Measurements from ENCODE around the gene NEGR1. TPM values are rescaled to one million over a fixed set of nuclear protein-coding genes. Genes with fewer than 3 reads are reported as not detected.

Gene NEGR1
- total and polyA plus RNA-seq, 9 of the 15 experiments (the other 6 are each of a cell fraction or from before 2014, with no cell fraction given): not detected

- no peak for ATAC-seq
- H3K4me3 ChIP-seq: no peak overlapping the region
- no peaks in the 10 kb centered on the region for H3K79me2 ChIP-seq (ENCODE audit: control insufficient read depth, insufficient read depth, low read length)
- no peaks in the 10 kb centered on the region for H3K9me1 ChIP-seq (ENCODE audit: control insufficient read depth, insufficient read depth, low read length)
- DNase-seq (ENCODE audit: extremely low read depth in 1 of 4, low spot score in 3 of 4): no peak
- ChIA-PET CTCF (ENCODE audit: low intra/inter-chr PET ratio) (no interaction called here), POLR2A (no interaction called here)
- H3K27ac ChIP-seq (ENCODE audit: extremely low read depth, low read depth, low read length): no peak overlapping the region
- intact Hi-C loops (cut with micrococcal nuclease) (no loop called here), in situ Hi-C loops (cut with MboI) (no loop called here)
- H3K27me3 ChIP-seq (ENCODE audit: control insufficient read depth in 2 of 2, insufficient read depth in 2 of 2, low read length in 2 of 2): no peaks in the 10 kb centered on the region
- no peak for TF ChIP-seq MEF2D (tag; conservative IDR thresholded peaks at IDR 0.05; ENCODE audit: low read depth)
- no peak for TF ChIP-seq POLR2A (conservative IDR thresholded peaks at IDR 0.05)
- TF ChIP-seq STAG1 (CRISPR knock-in tag; IDR thresholded peaks at IDR 0.05; ENCODE audit: borderline replicate concordance): no peak
- TF ChIP-seq COPS2 (conservative IDR thresholded peaks at IDR 0.05): no peak
- TF ChIP-seq ETS1 (conservative IDR thresholded peaks at IDR 0.05; ENCODE audit: control insufficient read depth, low read depth, low read length): no peak
- TF ChIP-seq FOXJ2 (tag; IDR thresholded peaks at IDR 0.05): no peak
- TF ChIP-seq ZNF224 (CRISPR knock-in tag; IDR thresholded peaks at IDR 0.05): no peak
- TF ChIP-seq SMARCC2 (IDR thresholded peaks at IDR 0.05; ENCODE audit: low read depth): no peak
- H3K36me3 ChIP-seq (ENCODE audit: control insufficient read depth, insufficient read depth, low read length): no peaks in the 10 kb centered on the region
- H4K20me1 ChIP-seq (replicated peaks; ENCODE audit: control insufficient read depth, insufficient read depth, low read length): no peaks in the 10 kb centered on the region
- no peak overlapping the region for H3K9ac ChIP-seq (ENCODE audit: insufficient read depth in 1 of 2, low read depth in 2 of 2, low read length in 2 of 2)
- H2AFZ ChIP-seq (ENCODE audit: low read depth, low read length): no peak overlapping the region
- H3K4me2 ChIP-seq (ENCODE audit: insufficient read depth, low read length): no peak overlapping the region
- H3K4me1 ChIP-seq (replicated peaks in 1 of 2; ENCODE audit: control insufficient read depth in 2 of 2, insufficient read depth in 2 of 2, low read length in 2 of 2): no peaks in the 10 kb centered on the region
- FAIRE-seq: no peak
- H3K9me3 ChIP-seq (replicated peaks; ENCODE audit: control insufficient read depth, insufficient read depth, low read depth, low read length): no peaks in the 10 kb centered on the region
- 0% methylated on average over 3 of the region's 3 CpGs for WGBS (ENCODE audit: insufficient coverage, low coverage, missing lambda C conversion rate)
- BruUV-seq (replicated peaks): no TSS peak
Observed at GRCh38 chr1:71582673-71583072, 699.7 kb downstream of the NEGR1 start.
